Non-pigmented ciliary epithelial cell (primary cell): ENCODE data around the gene ETHE1.

Source experiments
- DNase-seq: peaks from one replicate; pipeline ENCODE4 v3.0.0-alpha.2; 2010; ENCODE audit warnings: low read depth

ETHE1 gene

DNA sequence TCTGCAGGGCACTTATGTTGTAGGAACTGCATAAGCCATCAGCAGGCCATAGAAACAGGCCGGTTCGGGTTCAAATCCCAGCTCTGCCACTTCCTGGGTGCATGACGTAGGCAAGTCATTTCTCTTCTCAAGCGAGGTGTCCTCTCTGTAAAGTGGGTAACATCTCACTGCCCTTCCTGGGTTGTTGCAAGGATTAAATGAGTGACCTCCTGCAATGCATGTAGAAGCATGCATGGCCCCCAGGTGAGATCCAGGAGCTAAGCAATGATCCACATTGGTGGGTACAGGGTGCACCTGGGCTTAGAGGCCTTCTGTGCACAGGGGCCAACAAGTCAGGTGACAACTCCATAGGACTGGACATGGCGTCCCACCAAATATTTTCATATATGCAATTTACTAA, 36.2 kb downstream of the ETHE1 start:
- no peak for DNase-seq

DNA sequence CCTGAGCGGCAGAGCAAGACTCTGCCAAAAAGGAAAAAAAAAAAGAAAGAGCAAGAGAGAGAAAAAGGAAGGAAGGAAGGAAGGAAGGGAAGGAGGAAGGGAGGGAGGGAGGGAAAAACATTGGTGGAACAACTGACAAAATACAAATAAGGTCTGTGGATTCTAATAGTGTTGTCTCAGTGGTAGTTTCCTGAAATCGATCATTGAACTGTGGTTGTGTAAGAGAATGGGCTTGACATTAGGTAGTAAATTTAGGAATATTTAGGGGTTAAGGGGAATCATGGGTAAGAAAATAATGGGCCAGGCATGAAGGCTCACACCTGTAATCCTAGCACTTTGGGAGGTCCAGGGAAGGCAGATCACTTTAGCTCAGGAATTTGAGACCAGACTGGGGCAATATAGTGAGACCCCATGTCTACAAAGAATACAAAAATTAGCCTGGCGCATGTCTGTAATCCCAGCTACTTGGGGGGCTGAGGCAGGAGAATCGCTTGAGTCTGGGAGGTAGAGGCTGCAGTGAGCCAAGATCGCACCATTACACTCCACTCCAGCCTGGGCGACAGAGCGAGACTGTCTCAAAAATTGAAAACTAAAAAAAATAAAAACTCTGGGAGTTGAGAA, 36.9 kb downstream of the ETHE1 start:
- DNase-seq = no peak

DNA sequence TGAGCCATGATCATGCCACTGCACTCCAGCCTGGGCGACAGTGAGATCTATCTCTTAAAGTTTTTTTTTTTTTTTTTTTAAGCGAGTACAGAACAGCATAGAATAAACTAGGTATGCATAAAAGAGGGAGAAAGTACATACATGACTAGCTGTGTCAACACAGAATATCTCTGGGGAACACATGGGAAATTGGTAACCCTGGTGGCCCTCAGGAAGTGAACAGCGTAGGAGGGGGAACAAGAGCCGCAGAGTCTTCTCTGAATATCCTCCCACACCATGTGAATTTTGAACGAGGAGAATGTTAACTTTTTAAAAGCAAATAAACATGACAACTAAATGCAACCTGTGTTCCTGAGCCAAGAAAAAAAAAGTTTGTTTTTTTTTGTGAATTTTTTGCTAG, 37.7 kb downstream of the ETHE1 start:
- no peak for DNase-seq

DNA sequence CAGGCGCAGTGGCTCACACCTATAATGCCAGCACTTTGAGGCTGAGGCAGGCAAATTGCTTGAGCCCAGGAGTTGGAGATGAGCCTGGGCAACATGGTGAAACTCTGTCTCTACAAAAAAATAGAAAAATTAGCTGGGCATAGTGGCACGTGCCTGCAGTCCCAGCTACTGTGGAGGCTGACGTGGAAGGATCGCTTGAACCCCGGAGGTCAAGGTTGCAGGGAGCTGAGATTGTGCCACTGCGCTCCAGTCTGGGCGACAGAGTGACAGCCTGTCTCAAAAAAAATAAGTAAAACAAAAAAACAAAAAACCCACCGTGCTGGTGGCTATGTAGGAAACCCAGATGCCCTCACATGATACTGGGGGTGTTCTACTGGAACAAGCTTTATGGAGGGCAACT, 38.8 kb downstream of the ETHE1 start:
- no peak for DNase-seq

DNA sequence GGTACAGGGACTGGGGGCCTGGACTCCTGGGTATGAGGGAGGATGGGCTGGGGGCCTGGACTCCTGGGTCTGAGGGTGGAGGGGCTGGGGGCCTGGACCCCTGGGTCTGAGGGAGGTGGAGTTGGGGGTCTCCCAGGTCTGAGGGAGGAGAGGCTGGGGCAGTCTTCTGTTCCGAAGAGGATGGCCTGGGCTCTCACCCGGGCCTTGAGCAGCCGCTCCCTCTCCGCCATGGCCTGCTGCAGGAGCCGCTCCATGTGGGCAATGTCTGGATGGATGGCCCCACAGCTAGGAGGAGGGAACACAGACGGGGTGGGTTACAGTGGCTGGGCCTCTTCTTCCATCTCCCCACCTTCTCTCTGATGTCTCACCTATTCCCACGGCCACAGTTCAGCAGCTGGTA, 40.6 kb downstream of the ETHE1 start:
- DNase-seq = no peak

DNA sequence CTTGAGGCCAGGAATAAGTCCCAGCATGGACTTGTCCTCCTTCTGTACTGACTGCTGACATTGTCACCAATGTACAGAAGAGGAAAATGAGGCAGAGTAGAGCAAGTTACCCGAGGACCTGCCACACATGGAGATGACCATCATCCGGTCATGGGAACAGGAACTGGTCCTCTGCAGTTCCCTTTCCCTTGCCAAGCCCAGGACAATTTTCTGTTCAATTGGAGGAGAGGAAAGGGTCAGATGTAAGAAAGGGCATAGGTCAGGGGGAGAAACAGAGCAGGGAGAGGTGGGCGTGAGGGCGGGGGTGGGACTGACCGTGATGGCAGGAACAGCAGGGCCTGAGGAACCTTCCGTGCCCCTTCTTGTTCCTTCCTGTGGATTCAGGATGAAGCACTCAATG, 41.0 kb downstream of the ETHE1 start:
- no peak for DNase-seq

DNA sequence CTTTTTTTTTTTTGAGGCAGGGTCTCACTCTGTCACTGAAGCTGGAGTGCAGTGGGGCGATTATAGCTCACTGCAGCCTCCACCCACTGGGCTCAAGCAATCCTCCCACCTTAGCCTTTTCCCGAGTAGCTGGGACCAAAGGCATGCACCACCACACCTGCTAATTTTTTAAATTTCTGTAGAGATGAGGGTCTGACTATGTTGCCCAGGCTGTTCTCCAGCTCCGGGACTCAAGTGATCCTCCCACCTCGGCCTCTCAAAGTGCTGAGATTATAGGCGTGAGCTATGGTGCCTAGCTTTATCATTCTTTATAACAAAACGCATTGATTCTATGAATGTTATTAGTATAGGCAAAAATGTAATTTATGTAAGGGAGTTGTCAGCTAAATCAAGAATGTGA, 43.7 kb downstream of the ETHE1 start:
- DNase-seq = no peak

DNA sequence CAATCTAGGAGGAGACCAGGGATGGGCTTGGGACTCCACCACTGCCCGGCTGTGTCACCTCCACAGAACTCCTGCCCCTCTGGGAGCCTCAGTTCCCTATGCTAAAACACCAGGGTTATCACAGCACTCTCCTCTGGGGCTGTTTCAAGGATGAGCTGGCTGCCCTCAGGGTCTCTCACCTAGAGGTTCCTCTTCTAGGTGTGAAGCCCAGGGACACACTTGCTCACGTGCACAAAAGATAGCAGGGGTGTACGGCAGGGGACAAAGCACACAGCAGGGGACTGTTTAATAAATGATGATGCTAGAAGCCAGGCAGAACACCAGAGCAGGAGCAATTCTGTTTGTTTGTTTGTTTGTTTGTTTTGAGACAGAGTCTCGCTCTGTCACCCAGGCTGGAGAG, 44.8 kb downstream of the ETHE1 start:
- DNase-seq = no peak

DNA sequence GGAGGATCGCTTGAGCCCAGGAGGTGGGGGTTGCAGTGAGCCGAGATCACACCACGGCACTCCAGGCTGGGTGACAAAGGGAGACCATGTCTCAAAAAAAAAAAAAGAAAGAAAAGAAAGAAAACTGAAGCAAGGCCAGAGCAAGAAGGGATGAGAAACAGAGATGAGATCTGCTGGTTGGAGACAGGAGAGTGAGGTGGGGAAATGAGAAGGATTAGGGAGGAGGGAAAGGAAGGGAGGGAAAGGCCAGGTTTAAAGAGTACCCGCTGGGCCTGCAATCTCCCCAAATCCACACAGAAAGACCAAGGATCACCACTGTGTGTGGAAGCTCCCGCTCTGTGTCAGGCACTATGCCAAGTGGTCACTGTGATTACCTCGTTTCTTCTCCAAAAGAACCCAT, 45.3 kb downstream of the ETHE1 start:
- no peak for DNase-seq

DNA sequence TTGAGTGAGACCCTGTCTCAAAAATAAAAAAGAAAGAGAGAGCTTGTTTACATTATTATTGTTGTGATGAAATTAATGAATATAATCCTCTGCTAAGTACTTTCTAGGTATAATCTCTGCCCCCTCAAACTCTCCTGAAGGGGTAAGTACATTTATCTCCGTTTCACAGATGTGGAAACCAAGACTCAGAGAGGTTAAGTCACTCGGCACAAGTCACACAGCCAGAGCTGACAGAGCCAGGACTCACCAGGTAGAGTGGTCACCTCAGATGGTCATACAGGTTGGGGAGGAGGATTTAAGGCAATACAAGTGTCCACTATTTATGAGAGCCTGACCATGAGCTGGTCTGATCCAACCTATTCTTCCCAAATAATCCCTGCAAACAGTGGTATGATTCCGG, 46.4 kb downstream of the ETHE1 start:
- no peak for DNase-seq

DNA sequence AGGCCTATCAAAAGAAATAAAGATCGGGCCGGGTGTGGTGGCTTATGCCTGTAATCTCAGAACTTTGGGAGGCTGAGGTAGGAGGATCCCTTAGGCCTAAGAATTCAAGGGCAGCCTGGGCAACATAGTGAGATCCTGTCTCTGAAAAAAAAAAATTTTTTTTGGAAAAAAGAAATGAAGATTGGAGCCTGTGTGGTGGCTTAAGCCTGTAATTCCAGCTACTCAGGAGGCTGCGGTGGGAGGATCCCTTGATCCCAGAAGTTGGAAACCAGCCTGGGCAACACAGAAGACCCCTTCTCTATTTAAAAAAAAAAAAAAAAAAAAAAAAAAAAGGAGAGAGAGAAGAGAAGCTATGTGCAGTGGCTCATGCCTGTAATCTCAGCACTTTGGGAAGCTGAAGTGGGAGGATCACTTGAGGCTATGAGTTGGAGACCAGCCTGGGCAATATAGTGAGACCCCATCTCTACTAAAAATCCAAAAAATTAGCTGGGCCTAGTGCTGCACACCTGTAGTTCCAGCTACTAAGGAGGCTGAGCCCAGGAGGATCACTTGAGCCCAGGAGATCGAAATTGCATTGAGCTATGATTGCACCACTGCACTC, 46.9 kb downstream of the ETHE1 start:
- DNase-seq = no peak

DNA sequence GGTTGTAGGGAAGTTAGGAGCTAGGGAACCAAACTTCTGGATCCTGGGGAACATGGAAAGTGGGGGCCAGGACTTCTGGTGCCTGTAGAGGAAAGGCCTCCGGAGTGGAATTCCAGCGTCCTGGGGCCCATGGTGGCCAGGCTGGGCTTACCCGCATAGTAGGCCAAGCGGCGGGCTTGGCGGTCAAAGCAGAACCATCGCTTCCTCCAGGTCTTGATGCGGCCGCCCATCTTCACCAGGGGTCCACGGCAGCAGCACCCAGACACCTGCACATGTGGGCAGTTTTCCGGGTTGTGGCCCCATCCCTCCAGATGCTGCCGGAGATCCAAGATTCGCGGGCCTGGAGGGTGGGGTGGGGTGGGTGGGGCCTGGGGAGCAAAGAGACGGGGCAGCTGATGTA, 47.8 kb downstream of the ETHE1 start:
- no peak for DNase-seq

DNA sequence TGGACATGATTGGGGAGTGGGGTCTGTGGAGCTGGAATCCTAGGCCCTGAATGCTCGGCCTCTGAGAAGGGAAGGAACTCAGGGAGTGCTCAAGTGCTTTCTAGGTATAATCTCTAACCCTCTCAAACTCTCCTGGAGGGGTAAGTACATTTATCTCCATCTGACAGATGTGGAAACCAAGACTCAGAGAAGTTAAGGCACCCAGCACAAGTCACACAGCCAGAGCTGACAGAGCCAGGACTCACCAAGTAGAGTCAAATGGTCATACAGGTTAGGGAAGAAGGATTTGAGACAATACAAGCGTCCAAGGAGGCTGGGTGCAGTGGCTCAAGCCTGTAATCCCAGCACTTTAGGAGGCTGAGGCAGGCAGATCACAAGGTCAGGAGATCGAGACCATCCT, 48.7 kb downstream of the ETHE1 start:
- DNase-seq = no peak

DNA sequence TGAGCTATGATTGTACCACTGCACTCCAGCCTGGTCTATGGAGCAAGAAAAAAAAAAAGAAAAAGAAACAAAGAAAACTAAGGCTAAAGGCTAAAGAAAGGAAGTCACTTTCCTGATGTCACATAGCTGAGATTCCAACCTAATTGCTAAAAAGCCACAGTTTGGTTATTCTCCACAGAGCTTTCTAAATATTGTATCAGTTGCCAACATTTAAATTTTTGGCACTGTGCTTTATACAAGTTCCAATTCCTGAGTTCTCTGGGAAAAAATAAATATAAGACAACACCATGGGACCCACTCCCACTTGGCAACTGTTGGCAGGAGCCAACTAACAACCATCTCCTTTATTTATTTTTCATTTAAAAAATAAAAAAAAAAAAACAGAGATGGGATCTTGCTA, 50.4 kb downstream of the ETHE1 start:
- DNase-seq = no peak

DNA sequence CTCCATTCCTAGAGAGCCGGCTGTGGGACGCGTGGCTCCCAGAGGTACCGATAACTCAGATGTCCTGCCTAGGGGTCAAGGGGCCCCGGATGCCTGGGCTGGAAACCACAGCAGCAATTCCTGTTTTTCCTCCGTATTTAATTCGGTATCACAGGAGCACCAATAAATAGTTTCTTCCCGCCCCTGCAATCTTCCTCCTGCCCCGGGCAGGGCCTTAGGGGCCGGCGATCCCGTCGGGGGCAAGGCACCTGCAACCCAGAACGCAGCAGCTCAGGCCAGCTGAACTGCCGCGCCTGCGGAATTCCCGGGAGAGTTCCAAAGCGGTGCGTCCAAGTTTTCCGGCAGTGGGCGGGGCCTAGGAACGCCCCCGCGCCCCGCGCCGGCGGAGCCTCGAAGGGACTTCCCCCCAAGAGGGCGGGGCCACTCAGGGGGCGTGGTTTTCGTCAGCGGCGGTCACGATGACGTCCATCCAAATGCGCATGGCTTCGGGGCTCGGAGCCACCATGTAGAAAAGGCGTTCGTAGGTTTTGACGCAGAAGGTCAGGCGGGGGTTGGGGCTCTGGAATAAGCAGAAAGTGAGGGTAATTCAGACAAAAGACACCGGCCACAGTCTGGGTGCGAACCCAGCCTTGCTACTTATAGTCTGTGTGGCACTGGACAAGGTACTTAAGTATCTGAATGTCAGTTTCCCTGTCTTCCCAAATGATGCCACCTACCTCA, 51.9 kb downstream of the ETHE1 start:
- DNase-seq = no peak

DNA sequence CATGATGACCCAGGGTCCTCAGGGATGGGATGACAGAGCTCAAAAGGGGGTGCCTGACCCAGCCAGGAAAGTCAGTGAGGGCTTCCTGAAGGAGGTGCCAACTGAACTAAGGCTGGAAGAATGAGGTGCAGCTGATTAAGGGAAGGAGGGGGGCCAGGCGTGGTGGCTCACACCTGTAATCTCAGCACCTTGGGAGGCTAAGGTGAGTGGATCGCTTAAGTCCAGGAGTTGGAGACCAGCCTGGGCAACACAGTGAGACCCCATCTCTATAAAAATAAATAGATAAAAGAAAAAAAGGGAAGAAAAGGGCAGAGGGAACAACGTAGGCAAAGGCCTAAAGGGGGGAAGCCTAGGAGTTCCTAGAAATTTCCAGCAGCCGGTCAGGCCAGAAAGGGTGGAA, 52.5 kb downstream of the ETHE1 start:
- DNase-seq = no peak

DNA sequence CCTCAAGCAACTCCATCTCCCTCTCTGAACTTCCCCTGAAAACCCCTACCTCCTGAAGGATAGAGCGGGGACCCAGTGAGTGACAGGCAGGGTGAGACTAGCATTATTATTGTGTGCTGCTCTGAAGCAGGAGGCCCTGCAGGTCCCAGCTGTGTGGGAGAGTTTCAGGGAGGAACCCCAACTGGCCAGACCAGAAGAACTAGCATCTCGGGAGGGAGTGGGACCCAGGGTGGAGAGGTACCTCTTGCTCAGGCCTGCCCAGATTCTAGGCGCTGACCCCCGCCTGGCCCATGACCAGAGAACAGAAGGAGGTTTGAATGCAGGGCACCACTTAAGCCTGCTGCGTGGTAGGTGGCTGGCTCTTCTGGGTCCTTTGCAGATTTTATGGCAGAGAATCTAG, 55.9 kb downstream of the ETHE1 start:
- no peak for DNase-seq

DNA sequence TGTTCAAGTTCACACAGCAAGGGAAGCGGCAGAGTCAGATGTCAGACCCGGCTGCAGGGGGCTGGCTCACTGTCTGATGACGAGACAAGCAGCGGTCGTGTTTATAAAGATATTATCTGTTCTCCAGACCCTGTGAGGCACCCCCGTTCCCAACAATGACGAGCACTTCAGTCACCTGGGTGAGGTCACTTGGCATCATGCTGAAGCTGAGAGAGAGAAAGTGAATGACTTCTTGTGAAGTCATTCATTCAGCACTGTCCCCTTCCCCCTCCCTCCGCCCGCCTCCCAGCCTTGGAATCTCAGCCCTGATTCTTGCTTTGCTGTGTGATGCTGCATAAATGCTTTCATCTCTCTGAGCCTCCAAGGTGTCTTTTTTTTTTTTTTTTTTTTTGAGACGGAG, 56.7 kb downstream of the ETHE1 start:
- no peak for DNase-seq

DNA sequence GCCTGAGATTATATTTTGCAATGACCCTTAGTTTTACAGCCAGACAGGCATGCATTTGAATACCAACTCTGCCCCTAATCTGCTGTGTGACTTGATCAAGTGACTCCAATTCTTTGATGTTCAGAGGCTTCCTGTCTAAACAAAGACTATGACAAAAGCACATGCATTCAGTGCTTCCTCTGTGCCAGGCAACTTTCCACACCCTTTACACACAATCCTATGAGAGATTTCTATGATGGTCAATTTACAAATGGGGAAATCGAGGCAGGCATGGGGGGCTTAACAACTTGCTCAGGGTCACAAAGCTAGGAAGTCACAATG, 57.9 kb downstream of the ETHE1 start:
- DNase-seq = no peak

DNA sequence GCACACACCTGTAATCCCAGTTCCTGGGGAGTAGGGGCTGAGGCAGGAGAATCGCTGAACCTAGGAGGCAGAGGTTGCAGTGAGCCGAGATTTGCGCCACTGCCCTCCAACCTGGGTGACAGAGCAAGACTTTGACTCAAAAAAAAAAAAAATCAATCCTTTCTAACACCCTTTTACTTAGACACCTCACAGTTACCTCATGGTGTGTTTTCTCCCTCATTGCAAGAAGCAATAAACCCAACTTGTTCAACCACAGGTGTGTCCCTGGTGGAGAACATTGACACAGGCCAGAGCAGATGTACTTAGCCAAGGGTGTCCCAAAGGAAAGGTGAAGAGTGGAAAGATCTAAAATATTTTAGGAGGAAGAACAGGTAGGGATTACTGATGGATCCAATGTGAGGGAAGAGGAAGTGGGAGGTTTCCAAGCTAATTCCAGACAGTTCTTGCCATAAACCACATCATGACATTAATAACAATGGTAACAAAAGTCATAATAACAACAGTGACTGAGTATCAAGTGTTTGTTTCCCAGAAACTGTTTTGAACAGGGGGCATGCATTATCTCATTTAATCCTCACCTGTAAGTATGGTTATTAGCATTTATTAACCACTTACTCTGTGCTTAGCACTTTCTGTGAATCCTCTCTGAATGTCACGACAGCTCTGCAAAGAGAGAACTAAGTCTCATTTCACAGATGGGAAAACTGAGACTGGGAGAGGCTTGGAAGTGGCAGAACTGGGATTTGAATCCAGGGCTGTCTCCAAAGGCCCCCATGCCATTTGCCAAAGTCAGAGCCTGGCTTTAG, 58.4 kb downstream of the ETHE1 start:
- DNase-seq = no peak

DNA sequence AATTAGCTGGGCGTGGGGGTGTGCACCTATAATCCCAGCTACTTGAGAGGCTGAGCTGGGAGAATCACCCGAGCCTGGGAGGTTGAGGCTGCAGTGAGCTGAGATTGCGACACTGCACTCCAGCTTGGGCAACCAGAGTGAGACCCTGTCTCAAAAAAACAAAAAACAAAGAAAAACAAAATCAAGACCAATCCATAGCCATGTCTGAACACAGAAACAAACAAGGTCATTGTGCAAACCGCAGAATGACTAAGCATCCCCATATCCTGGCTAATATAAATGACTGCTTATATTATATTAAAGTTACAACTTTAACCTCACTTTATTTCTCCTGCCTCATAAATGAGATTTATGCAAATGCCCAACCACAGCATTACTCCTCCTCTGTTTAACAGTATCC, 59.3 kb downstream of the ETHE1 start:
- DNase-seq = no peak

DNA sequence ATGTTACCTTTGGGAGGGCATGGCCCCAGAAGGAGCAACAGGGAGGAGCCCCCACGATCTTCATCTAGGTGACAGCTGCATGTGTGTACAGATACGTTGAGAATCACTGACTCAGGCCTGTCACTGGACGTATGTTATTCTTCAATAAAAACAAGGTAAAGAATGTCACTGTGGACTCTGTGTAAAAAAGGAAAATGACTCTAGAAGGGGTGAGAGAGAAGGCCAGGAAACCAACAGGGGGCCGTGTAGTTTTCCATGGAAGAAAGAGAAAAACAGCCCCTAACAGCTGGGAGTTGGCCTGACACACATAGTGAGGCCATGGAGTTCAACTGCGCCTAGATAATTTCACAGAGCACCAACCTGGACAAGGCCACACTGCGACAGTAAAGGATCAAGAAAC, 59.7 kb downstream of the ETHE1 start:
- DNase-seq = no peak

DNA sequence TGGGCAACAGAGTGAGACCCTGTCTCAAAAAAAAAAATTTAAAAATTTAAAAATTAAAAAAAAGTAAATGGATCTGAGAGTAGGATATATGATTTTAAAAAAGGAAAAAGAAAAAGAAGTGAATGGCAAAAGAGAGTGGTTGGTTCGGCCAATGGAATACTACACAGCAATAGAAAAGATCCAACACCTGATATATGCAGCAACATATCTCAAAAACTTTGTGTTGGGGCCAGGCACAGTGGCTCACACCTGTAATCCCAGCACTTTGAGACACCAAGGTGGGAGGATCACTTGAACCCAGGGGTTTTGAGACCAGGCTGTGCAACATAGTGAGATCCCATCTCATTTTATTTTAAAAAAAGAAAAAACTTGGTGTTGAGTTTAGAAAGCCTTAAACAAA, 60.2 kb downstream of the ETHE1 start:
- DNase-seq = no peak
